K562 (cell line): ENCODE measurements around the gene SPATA19. TPM values are rescaled to one million over a fixed set of nuclear protein-coding genes. Genes with fewer than 3 reads are reported as not detected.

ENCODE experiments used
- ATF6 ChIP-seq: sonication (generic); formaldehyde crosslinking; IDR thresholded peaks from 2 replicates; pipeline ENCODE4 v1.4.0; 2020; ENCODE audit warnings: mild to moderate bottlenecking, missing genetic modification reagents
- BRD9 ChIP-seq: fragments of 450-650 bp; IDR thresholded peaks from 2 replicates; pipeline ENCODE4 v1.6.1; 2018; ENCODE audit warnings: low read depth; ENCODE audit not compliant: partially characterized antibody
- HMGXB4 ChIP-seq: sonication (generic); formaldehyde crosslinking; IDR thresholded peaks from 2 replicates; pipeline ENCODE4 v1.8.1; 2023; ENCODE audit warnings: mild to moderate bottlenecking, missing genetic modification reagents
- NR3C1 ChIP-seq: sonication (generic); formaldehyde crosslinking; IDR thresholded peaks from 2 replicates; pipeline ENCODE4 v1.8.1; 2022; ENCODE audit warnings: missing genetic modification reagents
- PTTG1 ChIP-seq: fragments of 450-650 bp; IDR thresholded peaks from 2 replicates; pipeline ENCODE4 v1.6.1; 2016; ENCODE audit warnings: low read depth, mild to moderate bottlenecking, missing genetic modification characterization, missing compliant biosample characterization
- RBM15 ChIP-seq: fragments of 200-400 bp; formaldehyde crosslinking; IDR thresholded peaks from 2 replicates; pipeline ENCODE4 v1.6.1; 2018; ENCODE audit warnings: mild to moderate bottlenecking, low read length, moderate library complexity; ENCODE audit not compliant: insufficient read depth
- SIN3A ChIP-seq, 2 experiments: fragments of 150-350 bp in 1 of 2; IDR thresholded peaks; 2 replicates each; pipeline ENCODE4 v1.6.1; 2011 to 2016; ENCODE audit warnings: borderline replicate concordance in 2 of 2, low read depth in 2 of 2, low read length in 2 of 2, mild to moderate bottlenecking in 2 of 2, moderate library complexity in 2 of 2; ENCODE audit not compliant: control insufficient read depth in 1 of 2
- SOX6 ChIP-seq: fragments of 450-650 bp; IDR thresholded peaks from 2 replicates; pipeline ENCODE4 v1.6.1; 2014; ENCODE audit warnings: mild to moderate bottlenecking
- ZNF77 ChIP-seq: fragments of 250-450 bp; sonication (Bioruptor Pico); IDR thresholded peaks from 2 replicates; pipeline ENCODE4 v1.5.0; 2020
- polyA plus RNA-seq, 8 experiments: library from polyadenylated mRNA; depleted of rRNA in 4 of 8; stranded (reverse) in 5 of 8; unstranded in 3 of 8; fragments of >200 nt; fragmentation: Nextera tagmentation in 2 of 8; fragmentation: Illumina TruSeq in 1 of 8; extraction: Ambion mirVana in 2 of 8; extraction: Trizol in 1 of 8; gene quantifications; 2 replicates each; pipeline versions ENCODE4 v1.2.1 to v1.2.3, GENCODE V29; 2011 to 2014; ENCODE audit warnings: inconsistent platforms in 1 of 8, missing spikeins in 1 of 8
- total RNA-seq, 7 experiments: library from RNA; depleted of rRNA in 6 of 7; stranded (reverse); fragments of >200 nt in 6 of 7; fragmentation: Illumina TruSeq in 2 of 7; extraction: Trizol in 2 of 7; gene quantifications; 2 replicates each; pipeline versions ENCODE4 v1.2.1 to v1.2.3, GENCODE V29; 2011 to 2021; ENCODE audit warnings: low replicate concordance in 1 of 7

SPATA19 gene
- total and polyA plus RNA-seq, 9 of the 15 experiments (the other 6 are each of a cell fraction or from before 2014, with no cell fraction given) = not detected

- TF ChIP-seq BRD9 (no peak), NR3C1 (CRISPR knock-in tag) (no peak), SOX6 (no peak), PTTG1 (no peak), ZNF77 (CRISPR knock-in tag) (no peak), RBM15 (no peak), HMGXB4 (CRISPR knock-in tag) (no peak), ATF6 (CRISPR knock-in tag) (no peak), SIN3A (IDR thresholded peaks at IDR 0.05; ENCODE audit: borderline replicate concordance in 2 of 2, control insufficient read depth in 1 of 2, low read depth in 2 of 2, low read length in 2 of 2) (no peak)
Observed at GRCh38 chr11:133793271-133794035, 51.9 kb downstream of the SPATA19 start (continued).
